Endodermal cell (in vitro differentiated cells): ENCODE data around the gene QSOX2. TPM values are rescaled to one million over a fixed set of nuclear protein-coding genes. Genes with fewer than 3 reads are reported as not detected.

Experiments
- DNase-seq: peaks from one replicate; pipeline ENCODE4 v3.0.0-alpha.2; 2017
- H3K27ac ChIP-seq: 2 replicates; pipeline ENCODE4 v1.5.1; 2013; ENCODE audit warnings: mild to moderate bottlenecking, low read depth, low read length, moderate library complexity
- H3K27me3 ChIP-seq: 2 replicates; pipeline ENCODE4 v1.6.1; 2013; ENCODE audit warnings: mild to moderate bottlenecking, low read length, moderate library complexity; ENCODE audit not compliant: insufficient read depth, control insufficient read depth, poor library complexity, severe bottlenecking
- H3K36me3 ChIP-seq: 2 replicates; pipeline ENCODE4 v1.7.0; 2013; ENCODE audit warnings: mild to moderate bottlenecking, low read length, moderate library complexity; ENCODE audit not compliant: control insufficient read depth, insufficient read depth
- H3K4me1 ChIP-seq: one replicate; pipeline ENCODE4 v1.7.0; 2013; ENCODE audit warnings: low read length; ENCODE audit not compliant: control insufficient read depth, insufficient read depth
- H3K4me3 ChIP-seq: 2 replicates; pipeline ENCODE4 v1.5.1; 2013; ENCODE audit warnings: mild to moderate bottlenecking, low read length, moderate library complexity
- H3K9ac ChIP-seq: 2 replicates; pipeline ENCODE4 v1.6.1; 2013; ENCODE audit warnings: mild to moderate bottlenecking, low read length, moderate library complexity; ENCODE audit not compliant: poor library complexity, severe bottlenecking; ENCODE audit errors: extremely low read depth
- H3K9me3 ChIP-seq: 2 replicates; pipeline ENCODE4 v1.6.1; 2013; ENCODE audit warnings: mild to moderate bottlenecking, low read length, moderate library complexity; ENCODE audit not compliant: control insufficient read depth
- H3K27ac Mint-ChIP-seq: 2 replicates; pipeline ENCODE4 v1.8.0; 2020; ENCODE audit warnings: mixed read lengths
- H3K27me3 Mint-ChIP-seq: 2 replicates; pipeline ENCODE4 v1.8.0; 2021; ENCODE audit warnings: mild to moderate bottlenecking, mixed read lengths; ENCODE audit not compliant: insufficient read depth
- H3K36me3 Mint-ChIP-seq: 2 replicates; pipeline ENCODE4 v1.8.0; 2020; ENCODE audit warnings: low read depth, mixed read lengths
- H3K4me1 Mint-ChIP-seq: 2 replicates; pipeline ENCODE4 v1.8.0; 2020; ENCODE audit warnings: mixed read lengths
- H3K4me3 Mint-ChIP-seq: 2 replicates; pipeline ENCODE4 v1.8.0; 2020; ENCODE audit warnings: mild to moderate bottlenecking, moderate library complexity, mixed read lengths
- H3K9me3 Mint-ChIP-seq: 2 replicates; pipeline ENCODE4 v1.8.0; 2020; ENCODE audit warnings: mild to moderate bottlenecking, mixed read lengths
- WGBS, 2 experiments: methylation state at CpG; one replicate each; pipeline versions ENCODE4 v1.1.5 to v1.1.7; 2013; ENCODE audit warnings: missing lambda C conversion rate in 2 of 2, mixed read lengths in 1 of 2; ENCODE audit not compliant: insufficient coverage in 1 of 2, insufficient read length in 1 of 2; 5-methylcytosine and 5-hydroxymethylcytosine counted together
- total RNA-seq, 2 donors: library from RNA; stranded (reverse); fragmentation: NEBNext Ultra II Directional in 1 of 2; extraction: Animal tissue kit (Norgen Biotek cat#: 25700) in 1 of 2; gene quantifications; 2 replicates in 1 of 2; 3 replicates in 1 of 2; pipeline ENCODE4 v1.2.1, GENCODE V29; 2021
- TF ChIP-seq, protein P1 (sequence below): fragments of 200-600 bp; sonication (generic); conservative IDR thresholded peaks from 2 replicates; pipeline ENCODE4 v1.5.0; 2021; ENCODE audit warnings: antibody characterized with exemption, mild to moderate bottlenecking

Gene QSOX2
- total RNA-seq, 2 donors from 2014 or later = 22.0 to 26.3 TPM

GRCh38 chr9:136202454-136203407 is 42.9 kb downstream of the QSOX2 start:
- Mint-ChIP-seq H3K9me3 (no peaks in the 10 kb centered on the region), H3K4me3 (no peak overlapping the region), H3K36me3 (peaks cover 3% of the 10 kb centered on the region), H3K27ac (no peak overlapping the region), H3K27me3 (peaks cover 67% of the 10 kb centered on the region), H3K4me1 (no peaks in the 10 kb centered on the region)
- H3K27ac ChIP-seq = no peak overlapping the region
- no peaks in the 10 kb centered on the region for H3K4me1 ChIP-seq
- 16 to 25% methylated on average over 38 to 99 of the region's 99 CpGs for WGBS, 2 experiments
- TF ChIP-seq, protein P1, sequence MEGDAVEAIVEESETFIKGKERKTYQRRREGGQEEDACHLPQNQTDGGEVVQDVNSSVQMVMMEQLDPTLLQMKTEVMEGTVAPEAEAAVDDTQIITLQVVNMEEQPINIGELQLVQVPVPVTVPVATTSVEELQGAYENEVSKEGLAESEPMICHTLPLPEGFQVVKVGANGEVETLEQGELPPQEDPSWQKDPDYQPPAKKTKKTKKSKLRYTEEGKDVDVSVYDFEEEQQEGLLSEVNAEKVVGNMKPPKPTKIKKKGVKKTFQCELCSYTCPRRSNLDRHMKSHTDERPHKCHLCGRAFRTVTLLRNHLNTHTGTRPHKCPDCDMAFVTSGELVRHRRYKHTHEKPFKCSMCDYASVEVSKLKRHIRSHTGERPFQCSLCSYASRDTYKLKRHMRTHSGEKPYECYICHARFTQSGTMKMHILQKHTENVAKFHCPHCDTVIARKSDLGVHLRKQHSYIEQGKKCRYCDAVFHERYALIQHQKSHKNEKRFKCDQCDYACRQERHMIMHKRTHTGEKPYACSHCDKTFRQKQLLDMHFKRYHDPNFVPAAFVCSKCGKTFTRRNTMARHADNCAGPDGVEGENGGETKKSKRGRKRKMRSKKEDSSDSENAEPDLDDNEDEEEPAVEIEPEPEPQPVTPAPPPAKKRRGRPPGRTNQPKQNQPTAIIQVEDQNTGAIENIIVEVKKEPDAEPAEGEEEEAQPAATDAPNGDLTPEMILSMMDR = no peak
- no peaks in the 10 kb centered on the region for H3K9me3 ChIP-seq
- no peak overlapping the region for H3K4me3 ChIP-seq
- no peaks in the 10 kb centered on the region for H3K36me3 ChIP-seq
- H3K9ac ChIP-seq = no peak overlapping the region
- H3K27me3 ChIP-seq = peaks cover 83% of the 10 kb centered on the region
- peak; percentile 70 for DNase-seq

DNA sequence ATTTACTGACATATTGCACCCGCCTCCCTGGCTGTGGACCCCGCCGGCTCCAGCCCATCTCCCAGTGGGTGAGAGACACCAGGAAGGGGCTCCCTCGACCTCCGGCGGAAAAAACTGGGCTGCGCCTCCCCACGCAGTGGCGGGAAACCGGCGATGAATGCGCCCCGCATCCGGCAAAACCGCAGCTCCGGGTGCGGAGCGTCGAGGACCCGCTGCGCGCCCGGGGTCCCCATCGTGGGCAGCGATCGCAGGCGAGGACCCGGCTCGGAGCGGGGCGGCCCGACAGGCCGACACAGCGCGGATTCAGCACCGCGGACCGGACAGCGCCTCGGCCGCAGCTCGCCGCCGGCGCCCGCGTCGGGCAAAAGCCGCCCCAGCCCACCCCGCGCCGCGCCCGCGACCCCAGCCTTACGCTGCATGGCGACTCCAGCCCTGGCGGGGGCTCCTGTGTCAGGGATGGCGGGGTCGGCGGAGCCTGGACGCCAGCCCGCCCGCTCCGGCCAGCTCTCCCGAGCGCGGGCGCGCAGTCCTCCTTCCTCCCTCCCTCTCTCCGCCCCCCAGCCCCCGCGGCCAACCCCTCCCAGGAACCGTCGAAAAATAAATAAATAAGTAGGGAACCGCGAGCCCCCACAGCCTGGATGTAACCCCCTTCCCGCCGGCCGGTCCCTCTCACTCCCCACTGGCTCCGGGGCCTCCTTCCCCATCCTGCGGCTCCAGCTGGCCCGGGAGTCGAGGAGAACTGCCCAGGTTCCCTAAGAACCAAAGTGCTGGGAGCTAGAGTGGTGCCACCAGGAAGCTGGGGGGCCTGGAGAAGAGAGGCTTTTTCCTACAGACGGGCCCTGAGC is 43.8 kb downstream of the QSOX2 start:
- no peaks in the 10 kb centered on the region for H3K9me3 ChIP-seq
- peak; percentile 84 for DNase-seq
- peaks cover 92% of the 10 kb centered on the region for H3K27me3 ChIP-seq
- H3K9ac ChIP-seq = no peak overlapping the region
- no peak overlapping the region for H3K4me3 Mint-ChIP-seq
- H3K36me3 ChIP-seq = no peaks in the 10 kb centered on the region
- H3K4me1 ChIP-seq = no peaks in the 10 kb centered on the region
- H3K4me3 ChIP-seq = no peak overlapping the region
- TF ChIP-seq, protein P1 = no peak
- H3K27ac ChIP-seq = no peak overlapping the region
- H3K27me3 Mint-ChIP-seq = peaks cover 76% of the 10 kb centered on the region
- no peaks in the 10 kb centered on the region for H3K4me1 Mint-ChIP-seq
- H3K9me3 Mint-ChIP-seq = no peaks in the 10 kb centered on the region
- H3K27ac Mint-ChIP-seq = no peak overlapping the region
- peaks cover under 1% of the 10 kb centered on the region for H3K36me3 Mint-ChIP-seq
- 10 to 18% methylated on average over 9 to 85 of the region's 85 CpGs for WGBS, 2 experiments

GRCh38 chr9:136201174-136201573 is 44.4 kb downstream of the QSOX2 start:
- no peak overlapping the region for H3K4me3 ChIP-seq
- TF ChIP-seq, protein P1 = no peak
- no peaks in the 10 kb centered on the region for H3K4me1 ChIP-seq
- no peaks in the 10 kb centered on the region for H3K36me3 ChIP-seq
- no peaks in the 10 kb centered on the region for H3K9me3 Mint-ChIP-seq
- peaks cover 97% of the 10 kb centered on the region for H3K27me3 ChIP-seq
- H3K9ac ChIP-seq = no peak overlapping the region
- 59 to 69% methylated on average over 10 to 13 of the region's 13 CpGs for WGBS, 2 experiments
- no peak for DNase-seq
- no peak overlapping the region for H3K27ac ChIP-seq
- no peak overlapping the region for H3K4me3 Mint-ChIP-seq
- H3K27ac Mint-ChIP-seq = no peak overlapping the region
- no peaks in the 10 kb centered on the region for H3K36me3 Mint-ChIP-seq
- H3K9me3 ChIP-seq = no peaks in the 10 kb centered on the region
- H3K27me3 Mint-ChIP-seq = peaks cover 82% of the 10 kb centered on the region
- no peaks in the 10 kb centered on the region for H3K4me1 Mint-ChIP-seq
